HG02970 (cell line): ENCODE measurements around the gene TMPRSS9.

Source experiments
- ATAC-seq: cut with Tn5 transposase; IDR thresholded peaks from one replicate; pipeline ENCODE4 v1.9.1; 2021; ENCODE audit warnings: mild to moderate bottlenecking, moderate library complexity, moderate number of reproducible peaks; ENCODE audit not compliant: unreplicated experiment, low FRiP score

TMPRSS9 gene

DNA sequence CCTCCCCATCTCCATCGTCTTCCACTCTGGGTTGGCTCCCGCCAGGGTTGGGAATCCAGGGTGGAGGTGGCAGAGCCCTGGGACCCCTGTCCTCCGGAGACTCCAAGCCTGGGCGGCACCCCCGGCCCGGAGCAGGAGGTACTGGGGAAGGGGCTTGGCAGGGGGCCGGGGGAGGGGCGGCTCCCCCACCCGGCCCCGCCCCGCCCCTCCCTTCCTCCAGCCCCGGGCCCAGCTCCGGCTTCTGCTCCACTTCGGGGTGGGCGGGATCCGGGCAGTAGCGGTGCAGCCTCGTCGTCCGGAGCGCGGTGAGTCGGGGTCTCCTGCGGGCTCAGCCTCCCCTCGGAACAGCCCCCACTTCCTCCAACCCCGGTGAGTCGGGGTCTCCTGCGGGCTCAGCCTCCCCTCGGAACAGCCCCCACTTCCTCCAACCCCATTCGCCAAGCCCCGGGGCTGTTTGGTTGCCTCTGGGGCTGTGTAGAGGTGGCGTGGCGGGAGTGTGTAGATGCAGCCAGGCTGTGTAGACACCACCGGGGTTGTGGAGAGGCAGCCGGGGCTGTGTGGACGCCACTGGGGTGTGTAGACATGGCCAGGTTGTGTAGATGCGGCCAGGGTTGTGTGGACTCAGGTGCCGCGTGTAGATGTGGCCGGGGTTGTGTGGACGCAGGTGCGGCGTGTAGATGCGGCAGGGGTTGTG, at the start of gene TMPRSS9:
TSS of gene TMPRSS9 (plus strand) at position 274 of the 694 bp plus-strand sequence. CDS start 29,521 bp downstream, outside the sequence.
- ATAC-seq = no peak

DNA sequence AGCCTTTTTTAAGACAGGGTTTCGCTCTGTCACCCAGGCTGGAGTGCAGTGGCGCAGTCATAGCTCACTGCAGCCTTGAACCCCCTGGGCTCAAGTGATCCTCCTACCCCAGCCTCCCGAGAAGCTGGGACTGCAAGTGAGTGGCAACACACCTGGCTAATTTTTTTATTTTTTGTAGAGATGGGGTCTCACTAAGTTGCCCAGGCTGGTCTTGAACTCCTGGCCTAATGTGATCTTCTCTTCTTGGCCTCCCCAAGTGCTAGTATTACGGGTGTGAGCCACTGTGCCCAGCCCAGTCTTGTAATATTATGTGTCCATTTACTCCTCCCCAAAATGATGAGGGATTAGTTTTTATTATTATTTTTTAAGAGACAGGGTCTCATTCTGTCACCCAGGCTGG, 49.0 kb upstream of the TMPRSS9 start:
- no peak for ATAC-seq

DNA sequence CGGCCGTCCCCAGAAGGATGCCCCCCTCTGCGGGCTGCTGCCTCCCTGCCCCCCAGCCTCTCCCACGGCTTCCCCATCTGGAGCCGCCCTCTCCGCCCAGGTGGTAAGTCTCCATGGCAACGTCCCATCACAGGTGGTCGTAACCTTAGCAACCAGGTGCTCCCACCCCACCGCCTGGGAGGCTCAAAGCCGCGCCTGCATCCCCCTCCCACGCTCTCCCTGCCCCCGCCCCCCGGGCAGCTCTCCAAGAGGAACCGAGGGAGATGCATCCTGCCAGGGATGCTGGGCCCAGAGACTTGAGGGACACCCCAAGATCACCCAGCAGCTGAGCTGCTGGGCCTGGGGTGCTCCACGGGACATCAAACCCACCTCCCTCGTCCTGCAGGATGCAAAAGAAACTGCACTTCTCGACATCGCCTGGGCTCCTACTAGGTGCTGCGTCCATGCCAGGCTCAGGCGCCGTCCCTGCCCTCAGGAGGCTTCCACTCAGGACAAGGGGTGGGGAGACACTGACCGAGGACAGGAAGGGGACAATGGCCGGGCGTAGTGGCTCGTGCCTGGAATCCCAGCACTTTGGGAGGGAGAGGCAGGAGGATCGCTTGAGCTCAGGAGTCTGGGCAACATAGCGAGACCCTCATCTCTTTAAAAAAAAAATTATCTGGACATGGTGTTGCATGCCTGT, 47.1 kb upstream of the TMPRSS9 start:
- ATAC-seq = no peak

DNA sequence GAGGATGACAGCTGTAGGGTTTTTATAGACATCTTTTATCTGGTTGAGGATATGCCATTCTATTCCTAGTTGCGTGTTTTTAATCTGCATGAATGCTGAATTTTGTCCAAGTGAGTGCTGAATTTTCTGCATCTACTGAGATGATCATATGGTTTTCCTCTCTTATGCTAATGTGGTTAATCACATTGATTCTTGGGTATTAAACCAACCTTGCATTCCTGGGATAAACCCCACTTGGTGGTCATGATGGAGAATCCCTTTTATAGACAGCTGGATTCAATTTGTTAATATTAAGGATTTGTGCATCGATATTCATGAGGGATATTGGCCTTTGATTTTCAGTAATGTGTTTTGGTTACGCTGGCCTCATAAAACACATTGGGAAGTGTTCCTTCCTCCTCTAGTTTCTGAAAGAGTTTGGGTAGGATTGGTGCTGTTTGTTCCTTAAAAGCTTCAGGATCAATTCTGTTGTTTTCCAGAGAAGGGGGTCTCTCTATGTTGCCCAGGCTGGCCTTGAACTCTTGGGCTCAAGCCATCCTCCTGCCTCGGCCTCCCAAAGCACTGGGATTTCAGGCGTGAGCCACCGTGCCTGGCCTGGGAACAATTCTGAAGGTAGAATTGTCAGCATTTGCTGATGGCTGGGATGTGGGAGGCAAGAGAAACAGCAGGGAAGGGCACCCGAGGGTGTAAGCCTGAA, 44.8 kb upstream of the TMPRSS9 start:
- ATAC-seq = no peak

DNA sequence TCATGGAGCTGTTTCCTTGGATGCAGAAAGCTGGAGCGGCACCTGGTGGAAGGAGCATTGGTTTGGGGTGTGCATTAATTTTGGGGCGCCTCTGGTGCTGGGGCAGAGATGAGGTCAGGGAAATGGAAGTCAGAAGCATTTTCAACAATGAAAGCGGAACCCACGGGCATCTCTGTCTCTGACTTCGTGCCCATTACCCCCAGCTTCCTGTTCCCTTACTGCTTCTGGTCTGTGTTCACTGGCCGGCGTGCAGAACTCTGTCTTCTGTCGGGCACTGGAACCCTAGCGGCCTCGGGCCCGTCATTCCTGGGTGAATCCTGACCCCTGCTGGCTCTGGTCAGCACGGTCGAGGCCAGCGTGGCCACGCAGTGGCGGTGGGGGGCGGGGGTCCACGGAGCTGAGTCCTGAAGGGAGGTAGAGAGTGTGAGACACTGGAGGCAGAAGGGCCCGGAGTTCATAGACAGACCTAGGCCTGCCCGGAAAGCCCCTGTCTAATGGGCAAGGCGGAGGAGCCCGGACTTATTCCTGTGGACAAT, 44.2 kb upstream of the TMPRSS9 start:
- ATAC-seq = no peak

DNA sequence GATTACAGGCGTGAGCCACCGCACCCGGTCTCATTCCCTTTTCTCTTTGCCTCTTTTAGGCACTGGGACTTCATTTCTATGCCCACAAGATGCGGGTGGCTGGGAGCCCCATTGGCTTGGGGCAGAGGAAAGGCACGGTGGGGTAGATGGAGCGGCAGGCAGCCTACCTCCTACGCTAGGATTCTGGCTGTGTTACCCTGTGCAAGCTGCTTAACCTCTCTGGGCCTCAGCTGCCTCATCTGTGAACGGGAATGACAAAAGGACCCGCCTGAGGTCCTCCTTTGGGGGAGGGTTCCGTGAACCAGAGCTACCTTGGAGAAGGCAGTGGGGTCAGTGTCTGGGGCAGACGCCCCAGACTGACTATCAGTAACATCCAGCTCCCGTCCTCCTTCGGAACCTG, 42.8 kb upstream of the TMPRSS9 start:
- no peak for ATAC-seq

DNA sequence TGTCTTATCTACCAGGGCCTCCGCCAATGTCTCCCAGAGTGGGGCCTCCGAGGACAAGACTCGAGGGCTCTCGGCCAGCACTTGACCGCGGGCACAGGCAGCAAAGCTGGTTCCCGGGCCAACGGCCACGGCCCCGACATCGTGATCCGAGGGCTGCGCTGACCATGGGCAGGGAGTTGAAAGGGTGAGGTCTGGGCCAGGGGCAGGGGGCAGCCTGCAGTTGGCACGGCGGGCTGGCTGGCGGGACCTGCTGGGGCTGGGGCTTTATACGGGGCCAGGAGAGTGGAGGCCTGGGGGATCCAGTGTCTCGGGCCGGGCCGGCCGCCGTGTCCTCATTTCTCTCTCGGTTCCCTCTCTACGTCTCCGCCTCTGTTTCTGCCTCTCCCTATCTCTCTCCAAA, 42.3 kb upstream of the TMPRSS9 start:
- no peak for ATAC-seq

DNA sequence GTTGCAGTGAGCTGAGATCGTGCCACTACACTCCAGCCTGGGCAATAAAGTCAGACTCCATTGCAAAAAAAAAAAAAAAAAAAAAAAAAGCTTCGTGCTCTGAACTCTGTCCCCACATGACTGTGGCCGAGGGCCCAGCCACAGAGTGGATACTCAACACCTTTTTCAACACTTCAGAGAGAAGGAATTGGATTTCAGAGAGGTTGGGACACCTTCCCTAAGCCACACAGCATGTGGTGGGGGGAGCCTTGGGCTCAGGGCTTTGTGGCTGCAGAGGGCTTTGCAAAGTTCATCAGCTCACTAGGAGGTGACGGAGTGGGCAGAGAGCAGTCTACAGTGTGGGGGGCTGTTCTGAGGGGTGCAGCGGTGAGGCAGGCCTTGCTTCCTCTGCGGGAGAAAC, 41.1 kb upstream of the TMPRSS9 start:
- no peak for ATAC-seq

DNA sequence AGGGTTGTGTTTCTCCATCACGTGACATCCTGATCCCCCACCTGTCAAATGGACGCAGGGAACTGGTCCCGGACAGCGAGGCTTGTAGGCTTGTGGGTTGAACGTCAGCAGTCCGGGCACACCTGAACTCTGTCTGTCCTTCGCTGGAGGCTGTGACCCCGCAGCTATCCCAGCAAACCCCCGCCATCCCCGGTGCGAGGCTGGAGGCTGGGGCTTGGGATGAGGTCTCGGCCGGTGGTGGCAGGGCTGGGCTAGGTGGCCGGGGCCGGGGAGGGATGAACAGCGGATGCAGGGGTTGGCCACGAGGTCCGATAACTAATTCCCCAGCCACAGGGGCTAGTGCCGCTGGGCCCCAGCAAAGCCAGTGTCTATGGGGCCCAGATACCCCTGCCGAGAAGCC, 40.5 kb upstream of the TMPRSS9 start:
- no peak for ATAC-seq

DNA sequence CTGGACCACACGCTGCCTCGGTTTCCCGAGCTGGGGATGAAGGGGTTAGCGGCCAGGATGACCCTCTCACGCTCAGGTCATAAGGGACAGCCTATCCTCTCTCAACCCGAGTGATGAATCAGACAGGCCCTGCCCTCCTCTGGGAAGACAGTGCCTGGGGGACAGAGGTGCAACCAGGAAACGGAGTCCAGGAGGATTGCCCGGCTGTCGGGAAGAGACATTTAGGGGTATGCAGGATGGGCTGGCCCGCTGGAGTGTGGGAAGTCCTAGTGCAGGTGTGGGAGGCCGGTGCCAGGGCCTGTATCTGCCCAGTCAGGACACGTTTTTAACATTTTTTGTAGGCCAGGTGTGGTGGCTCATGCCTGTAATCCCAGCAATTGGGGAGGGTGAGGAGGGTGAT, 40.0 kb upstream of the TMPRSS9 start:
- no peak for ATAC-seq

DNA sequence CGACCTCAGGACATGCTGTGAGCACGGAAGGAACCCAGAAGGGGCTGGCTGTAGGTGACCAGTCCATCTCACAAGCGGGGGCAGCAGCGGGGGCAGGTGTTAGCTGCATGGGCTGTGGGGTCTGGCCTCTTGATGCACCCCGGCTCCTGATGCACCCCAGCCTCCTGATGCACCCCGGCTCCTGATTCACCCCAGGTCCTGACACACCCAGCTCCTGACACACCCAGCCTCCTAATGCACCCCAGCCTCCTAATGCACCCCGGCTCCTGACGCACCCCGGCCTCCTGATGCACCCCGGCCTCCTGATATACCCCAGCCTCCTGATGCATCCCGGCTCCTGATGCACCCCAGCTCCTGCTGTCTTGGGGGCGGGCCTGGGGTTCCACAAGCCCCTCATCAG, 39.1 kb upstream of the TMPRSS9 start:
- no peak for ATAC-seq

DNA sequence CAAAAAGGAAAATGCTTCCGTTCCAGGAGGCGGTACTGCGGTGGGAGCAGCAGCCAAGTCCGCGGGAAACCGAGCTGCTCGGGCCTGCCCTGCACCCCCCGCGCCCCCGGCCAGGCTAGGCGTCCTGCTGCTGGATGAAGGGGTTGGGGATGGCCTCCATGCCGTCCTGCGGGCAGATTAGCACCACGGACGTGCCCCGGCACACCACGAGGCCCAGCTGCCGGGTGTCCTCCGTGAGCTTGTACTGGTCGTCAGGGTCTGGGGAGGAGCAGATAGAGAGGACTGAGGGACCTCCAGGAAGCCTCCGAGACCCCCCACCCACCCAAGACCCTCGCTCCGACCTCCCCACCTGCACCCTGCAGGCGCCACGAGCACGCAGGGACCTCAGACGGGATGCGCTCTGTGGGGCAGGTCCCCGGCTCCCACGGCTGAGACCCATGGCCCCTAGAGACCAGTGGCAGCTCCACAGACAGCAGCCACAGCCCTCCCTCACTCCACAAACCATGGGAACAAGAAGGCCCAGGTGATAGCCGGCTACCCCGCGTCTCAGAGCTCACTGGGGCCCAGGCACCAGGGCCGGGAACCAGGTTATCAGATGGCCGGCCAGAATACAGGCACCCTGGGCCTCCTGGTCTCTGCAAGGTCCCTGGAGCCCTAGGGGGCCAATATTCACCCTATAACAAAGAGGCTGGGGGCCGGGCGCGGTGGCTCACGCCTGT, 38.3 kb upstream of the TMPRSS9 start:
- no peak for ATAC-seq

DNA sequence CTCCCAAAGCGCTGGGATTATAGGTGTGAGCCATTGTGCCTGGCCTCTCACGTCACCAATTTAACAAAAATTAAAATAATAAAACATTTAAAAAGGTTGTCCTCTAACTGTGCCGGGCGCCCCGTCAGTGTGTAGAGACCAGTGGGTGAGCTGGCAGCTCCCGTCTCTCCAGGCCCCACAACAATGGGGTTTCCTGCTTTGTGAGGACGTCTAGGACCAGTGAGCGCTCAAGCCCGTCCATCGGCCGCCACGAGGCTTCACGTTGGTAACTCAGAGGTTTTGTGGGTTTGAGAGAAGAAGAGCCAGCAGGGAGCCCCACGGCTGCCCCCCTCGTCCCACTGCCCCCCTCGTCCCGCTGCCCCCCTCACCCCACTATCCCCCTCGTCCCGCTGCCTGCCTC, 36.4 kb upstream of the TMPRSS9 start:
- ATAC-seq = no peak

DNA sequence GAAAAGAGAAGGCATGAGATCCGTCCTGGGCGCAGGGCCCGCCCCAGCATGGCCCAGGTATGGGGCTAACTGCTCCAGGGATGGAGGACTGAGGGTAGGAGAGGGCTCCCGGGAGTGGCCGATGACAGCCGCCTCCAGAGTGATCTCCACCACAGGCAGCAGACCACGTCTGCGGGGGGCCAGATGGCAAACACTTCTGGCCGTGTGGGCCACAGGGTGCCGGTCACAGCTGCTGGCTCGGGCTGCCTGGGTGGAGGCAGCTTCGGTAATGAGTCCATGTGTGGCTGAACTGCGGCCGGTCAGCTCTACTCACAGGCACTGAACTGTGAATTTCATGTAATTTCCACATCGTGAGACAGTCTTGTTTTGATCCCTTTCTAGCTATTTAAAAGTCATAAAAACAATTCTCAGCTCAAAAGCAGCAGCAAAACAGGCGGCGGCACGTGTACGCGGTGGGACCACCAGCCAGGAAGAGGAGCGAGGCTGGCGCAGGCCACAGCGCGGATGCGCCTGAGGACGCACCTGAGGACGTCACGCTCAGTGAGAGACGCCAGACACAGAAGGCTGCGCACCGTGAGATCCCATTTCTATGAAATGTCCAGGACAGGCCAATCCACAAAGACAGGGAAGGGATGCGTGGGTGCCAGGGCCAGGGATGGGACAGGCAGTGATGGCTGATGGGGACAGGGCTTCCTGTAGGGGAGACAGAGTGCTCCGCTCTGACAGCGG, 35.7 kb upstream of the TMPRSS9 start:
- ATAC-seq = no peak

DNA sequence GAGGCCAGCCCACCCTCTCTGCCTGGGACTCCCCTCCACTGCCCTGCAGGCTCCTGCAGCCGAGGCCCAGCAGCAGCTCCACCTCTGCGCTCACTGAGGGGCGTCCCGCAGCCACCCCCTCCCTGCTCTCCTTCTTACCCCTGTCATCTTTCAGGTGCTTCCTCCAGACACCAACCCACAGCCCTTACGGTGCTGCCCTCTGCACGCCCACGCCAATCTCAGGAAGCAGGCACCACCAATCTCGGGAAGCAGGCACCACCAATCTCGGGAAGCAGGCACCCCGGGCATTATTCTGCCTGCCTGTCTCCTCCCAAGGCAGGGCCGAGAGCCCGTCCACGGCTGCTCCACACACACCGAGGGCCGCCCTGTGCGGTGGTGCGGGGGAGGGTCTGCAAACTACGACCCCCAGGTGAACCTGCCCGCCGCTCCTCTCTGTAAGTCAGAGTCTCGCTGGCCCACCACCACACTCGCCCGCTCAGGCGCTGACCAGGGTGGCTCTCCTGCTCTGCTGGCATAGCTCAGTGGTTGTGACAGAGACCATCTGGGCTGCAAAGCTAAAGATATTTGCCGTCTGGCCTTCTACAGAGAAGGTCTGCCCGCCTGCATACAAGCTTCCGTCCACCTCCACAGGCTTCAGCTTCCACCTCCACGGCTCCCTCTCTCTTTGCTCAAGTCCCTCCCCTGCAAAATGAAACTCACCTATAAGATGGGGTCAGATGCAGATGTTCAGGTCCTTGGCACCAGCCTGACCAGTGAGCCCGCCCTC, 34.6 kb upstream of the TMPRSS9 start:
- ATAC-seq = no peak

DNA sequence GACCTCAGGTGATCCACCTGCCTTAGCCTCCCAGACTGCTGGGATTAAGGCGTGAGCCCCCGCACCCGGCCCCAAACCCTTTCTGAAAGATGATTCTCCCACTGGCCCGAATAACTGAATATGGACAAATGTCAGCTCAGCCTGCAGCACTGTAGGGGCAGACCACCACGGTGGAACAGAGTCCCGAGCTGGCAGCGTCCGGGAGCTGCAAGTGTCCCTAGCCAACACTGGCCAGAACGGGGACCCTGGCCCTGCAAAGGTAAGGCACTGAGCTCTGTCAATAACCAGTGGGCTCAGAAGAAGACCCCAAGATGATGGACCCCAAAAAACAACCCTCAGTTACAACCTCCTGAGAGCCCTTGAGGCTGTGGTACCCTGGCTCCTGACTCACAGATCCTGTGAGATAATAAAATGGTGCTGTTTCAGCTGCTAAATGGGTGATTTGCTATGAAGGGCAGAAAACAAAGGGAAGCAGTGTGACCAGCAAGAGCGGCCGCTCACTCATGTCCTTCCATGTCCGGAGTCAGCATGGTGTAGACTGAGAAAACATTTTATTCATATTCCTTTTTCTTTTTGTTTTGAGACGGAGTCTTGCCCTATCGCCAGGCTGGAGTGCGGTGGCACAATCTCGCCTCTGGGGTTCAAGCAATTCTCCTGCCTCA, 33.2 kb upstream of the TMPRSS9 start:
- no peak for ATAC-seq

DNA sequence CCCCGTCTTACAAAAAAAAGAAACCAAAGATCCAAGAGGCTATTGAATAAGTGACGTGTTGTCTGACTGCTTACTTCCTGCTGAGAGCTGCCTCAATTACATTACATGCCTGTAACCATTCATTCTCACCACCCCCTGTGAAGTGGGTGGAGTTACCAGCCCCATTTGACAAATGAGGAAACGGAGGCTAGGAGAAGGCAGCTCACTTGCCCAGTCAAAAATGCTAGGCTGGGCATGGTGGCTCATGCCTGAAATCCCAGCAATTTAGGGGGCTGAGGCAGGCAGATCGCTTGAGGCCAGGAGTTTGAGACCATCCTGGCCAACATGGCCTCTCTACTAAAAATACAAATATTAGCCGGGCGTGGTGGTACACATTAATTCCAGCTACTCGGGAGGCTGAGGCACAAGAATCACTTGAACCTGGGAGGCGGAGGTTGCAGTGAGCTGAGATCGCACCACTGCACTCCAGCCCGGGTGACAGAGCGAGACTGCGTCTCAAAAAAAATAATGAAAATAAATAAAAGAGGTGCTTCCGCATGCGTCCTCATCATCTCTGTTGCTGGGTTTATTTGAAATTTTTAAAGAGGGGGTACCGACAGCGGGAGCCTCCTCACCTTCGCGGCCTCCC, 32.2 kb upstream of the TMPRSS9 start:
- peak; percentile 6 for ATAC-seq

DNA sequence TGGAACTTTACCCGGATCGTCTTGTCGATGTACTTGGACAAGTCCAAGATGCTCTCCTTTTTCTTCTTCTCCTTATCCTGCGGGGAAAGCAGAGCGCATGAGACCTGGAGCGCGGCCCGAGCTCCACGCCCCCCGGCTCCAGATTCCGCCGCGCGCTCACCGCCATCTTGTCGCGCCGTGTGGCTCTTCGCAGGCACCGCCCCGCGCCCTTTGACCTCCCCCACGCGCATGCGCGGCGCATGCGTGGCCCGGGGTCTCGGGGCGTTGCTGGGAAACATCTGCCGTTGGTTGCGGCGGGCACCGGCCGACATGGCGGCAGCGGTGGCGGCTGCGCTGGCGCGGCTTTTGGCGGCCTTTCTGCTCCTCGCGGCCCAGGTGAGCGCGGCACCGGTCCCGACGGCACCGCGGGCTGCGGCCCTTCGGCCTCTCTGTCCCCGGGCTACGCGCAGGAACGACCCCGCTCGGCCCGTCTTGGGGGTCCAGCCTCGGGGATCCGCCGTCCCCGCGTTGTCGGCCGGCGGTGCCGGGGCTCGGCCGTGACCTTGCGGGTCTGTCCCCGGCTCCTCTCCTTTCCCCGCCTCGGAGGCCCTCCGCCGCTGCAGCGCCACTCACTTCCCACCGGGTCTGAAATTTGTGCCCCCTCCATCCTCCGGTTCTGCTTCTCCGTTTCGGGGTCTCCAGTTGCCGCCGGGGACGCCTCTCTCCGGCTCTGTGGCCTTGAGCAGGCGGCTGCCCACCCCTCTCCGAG, 31.5 kb upstream of the TMPRSS9 start, which contains the start of the genes LSM7 and SPPL2B:
TSS of gene LSM7 (minus strand) at position 186 of the 748 bp plus-strand sequence. CDS start at position 166, 20 bp downstream.
TSS of gene SPPL2B (plus strand) at position 284 of the 748 bp plus-strand sequence. CDS start at position 310, 26 bp downstream.
- ATAC-seq = peak; percentile 77
